PFSK-1 (cell line): Measurements from ENCODE around the gene MCM8.

Experiments
- POLR2AphosphoS5 ChIP-seq: IDR thresholded peaks from 2 replicates; pipeline ENCODE4 v1.6.1; 2012; ENCODE audit warnings: low read depth, mild to moderate bottlenecking, control low read depth, low read length, moderate library complexity
- SIN3A ChIP-seq: IDR thresholded peaks from 2 replicates; pipeline ENCODE4 v1.6.1; 2012; ENCODE audit warnings: mild to moderate bottlenecking, low read length, moderate library complexity, borderline replicate concordance; ENCODE audit not compliant: insufficient read depth
- TAF1 ChIP-seq: IDR thresholded peaks from 2 replicates; pipeline ENCODE4 v1.6.1; 2012; ENCODE audit warnings: low read length, control low read depth, borderline replicate concordance; ENCODE audit not compliant: insufficient read depth
- TF ChIP-seq, protein P1 (sequence below), 2 experiments: IDR thresholded peaks; 2 replicates each; pipeline versions ENCODE4 v1.6.1 to v1.8.0; 2011 to 2012; ENCODE audit warnings: low read depth in 2 of 2, low read length in 2 of 2, control low read depth in 1 of 2, inconsistent platforms in 1 of 2, mild to moderate bottlenecking in 1 of 2, moderate library complexity in 1 of 2; ENCODE audit not compliant: insufficient read depth in 1 of 2

DNA sequence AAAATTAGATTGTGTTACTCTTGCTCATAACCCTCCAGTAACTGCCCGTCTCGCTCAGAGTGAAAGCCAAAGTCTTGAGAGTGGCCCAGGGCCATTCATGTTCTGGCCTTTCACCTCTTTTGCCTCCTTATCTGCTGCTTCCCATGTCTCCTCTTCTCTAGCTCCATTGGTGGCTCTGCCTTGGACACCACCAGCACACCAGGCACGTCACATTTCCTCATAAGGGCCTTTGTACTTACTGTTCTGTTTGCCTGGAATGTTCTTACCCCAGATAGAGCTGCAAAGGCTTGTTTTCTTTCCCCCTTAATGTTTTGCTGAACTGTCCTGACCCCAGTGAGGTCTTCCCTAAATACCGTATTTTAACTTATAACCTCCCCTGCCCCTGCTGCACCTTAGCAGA lies 29.3 kb downstream of the MCM8 start:
- no peak for TF ChIP-seq SIN3A
- TF ChIP-seq TAF1 = no peak
- TF ChIP-seq POLR2AphosphoS5 = no peak
- TF ChIP-seq, protein P1, sequence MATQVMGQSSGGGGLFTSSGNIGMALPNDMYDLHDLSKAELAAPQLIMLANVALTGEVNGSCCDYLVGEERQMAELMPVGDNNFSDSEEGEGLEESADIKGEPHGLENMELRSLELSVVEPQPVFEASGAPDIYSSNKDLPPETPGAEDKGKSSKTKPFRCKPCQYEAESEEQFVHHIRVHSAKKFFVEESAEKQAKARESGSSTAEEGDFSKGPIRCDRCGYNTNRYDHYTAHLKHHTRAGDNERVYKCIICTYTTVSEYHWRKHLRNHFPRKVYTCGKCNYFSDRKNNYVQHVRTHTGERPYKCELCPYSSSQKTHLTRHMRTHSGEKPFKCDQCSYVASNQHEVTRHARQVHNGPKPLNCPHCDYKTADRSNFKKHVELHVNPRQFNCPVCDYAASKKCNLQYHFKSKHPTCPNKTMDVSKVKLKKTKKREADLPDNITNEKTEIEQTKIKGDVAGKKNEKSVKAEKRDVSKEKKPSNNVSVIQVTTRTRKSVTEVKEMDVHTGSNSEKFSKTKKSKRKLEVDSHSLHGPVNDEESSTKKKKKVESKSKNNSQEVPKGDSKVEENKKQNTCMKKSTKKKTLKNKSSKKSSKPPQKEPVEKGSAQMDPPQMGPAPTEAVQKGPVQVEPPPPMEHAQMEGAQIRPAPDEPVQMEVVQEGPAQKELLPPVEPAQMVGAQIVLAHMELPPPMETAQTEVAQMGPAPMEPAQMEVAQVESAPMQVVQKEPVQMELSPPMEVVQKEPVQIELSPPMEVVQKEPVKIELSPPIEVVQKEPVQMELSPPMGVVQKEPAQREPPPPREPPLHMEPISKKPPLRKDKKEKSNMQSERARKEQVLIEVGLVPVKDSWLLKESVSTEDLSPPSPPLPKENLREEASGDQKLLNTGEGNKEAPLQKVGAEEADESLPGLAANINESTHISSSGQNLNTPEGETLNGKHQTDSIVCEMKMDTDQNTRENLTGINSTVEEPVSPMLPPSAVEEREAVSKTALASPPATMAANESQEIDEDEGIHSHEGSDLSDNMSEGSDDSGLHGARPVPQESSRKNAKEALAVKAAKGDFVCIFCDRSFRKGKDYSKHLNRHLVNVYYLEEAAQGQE (IDR thresholded peaks at IDR 0.05; ENCODE audit: insufficient read depth in 1 of 2, low read depth in 2 of 2, low read length in 2 of 2) = no peak
